BE2C (cell line): ENCODE measurements around the gene GPR4.
"Not testable (repeated sequence)": the region's sequence is repeated elsewhere in the genome, so short reads cannot be mapped to it uniquely, and the experiment has no call there.

Source experiments
- DNase-seq: peaks from one replicate; pipeline ENCODE4 v3.0.0-alpha.2; 2020
- H3K27me3 ChIP-seq: fragments of 250-450 bp; sonication (Bioruptor Pico); 2 replicates; pipeline ENCODE4 v1.5.1; 2020; ENCODE audit warnings: mild to moderate bottlenecking
- H3K36me3 ChIP-seq: fragments of 250-450 bp; sonication (Bioruptor Pico); 2 replicates; pipeline ENCODE4 v1.5.1; 2020; ENCODE audit warnings: mild to moderate bottlenecking
- H3K4me1 ChIP-seq: fragments of 250-450 bp; sonication (Bioruptor Pico); 2 replicates; pipeline ENCODE4 v1.5.1; 2020
- H3K4me3 ChIP-seq: 2 replicates; pipeline ENCODE4 v1.5.1; 2011; ENCODE audit warnings: low read depth, low read length
- H3K9me3 ChIP-seq: fragments of 250-450 bp; sonication (Bioruptor Pico); 2 replicates; pipeline ENCODE4 v1.5.1; 2020
- TF ChIP-seq, protein P1 (sequence below): IDR thresholded peaks from 2 replicates; pipeline ENCODE4 v1.5.1; 2012; ENCODE audit warnings: mild to moderate bottlenecking, low read depth, low read length

GPR4 gene

DNA sequence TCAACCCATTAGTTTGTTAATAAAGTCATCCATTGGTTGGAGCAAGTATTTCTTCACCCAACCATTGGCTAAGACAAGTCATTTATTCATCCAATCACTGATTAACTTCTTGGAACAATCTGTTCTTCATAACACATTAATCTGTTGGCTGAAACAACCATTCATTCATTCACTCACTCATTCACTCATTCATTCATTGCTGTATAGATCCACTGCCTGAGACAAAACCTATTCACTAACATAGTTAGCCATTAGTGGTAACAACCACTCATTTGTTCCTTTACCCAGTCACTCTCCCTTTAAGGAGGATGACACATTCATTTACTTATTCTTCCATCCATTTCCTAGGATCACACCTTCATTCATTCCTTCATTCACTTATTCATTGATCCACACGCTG, 22.0 kb upstream of the GPR4 start:
- Histone ChIP-seq H3K9me3 (no peaks in the 10 kb centered on the region), H3K27me3 (no peaks in the 10 kb centered on the region), H3K36me3 (no peaks in the 10 kb centered on the region), H3K4me1 (no peaks in the 10 kb centered on the region), H3K4me3 (no peak overlapping the region)
- TF ChIP-seq, protein P1, sequence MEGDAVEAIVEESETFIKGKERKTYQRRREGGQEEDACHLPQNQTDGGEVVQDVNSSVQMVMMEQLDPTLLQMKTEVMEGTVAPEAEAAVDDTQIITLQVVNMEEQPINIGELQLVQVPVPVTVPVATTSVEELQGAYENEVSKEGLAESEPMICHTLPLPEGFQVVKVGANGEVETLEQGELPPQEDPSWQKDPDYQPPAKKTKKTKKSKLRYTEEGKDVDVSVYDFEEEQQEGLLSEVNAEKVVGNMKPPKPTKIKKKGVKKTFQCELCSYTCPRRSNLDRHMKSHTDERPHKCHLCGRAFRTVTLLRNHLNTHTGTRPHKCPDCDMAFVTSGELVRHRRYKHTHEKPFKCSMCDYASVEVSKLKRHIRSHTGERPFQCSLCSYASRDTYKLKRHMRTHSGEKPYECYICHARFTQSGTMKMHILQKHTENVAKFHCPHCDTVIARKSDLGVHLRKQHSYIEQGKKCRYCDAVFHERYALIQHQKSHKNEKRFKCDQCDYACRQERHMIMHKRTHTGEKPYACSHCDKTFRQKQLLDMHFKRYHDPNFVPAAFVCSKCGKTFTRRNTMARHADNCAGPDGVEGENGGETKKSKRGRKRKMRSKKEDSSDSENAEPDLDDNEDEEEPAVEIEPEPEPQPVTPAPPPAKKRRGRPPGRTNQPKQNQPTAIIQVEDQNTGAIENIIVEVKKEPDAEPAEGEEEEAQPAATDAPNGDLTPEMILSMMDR, result no peak
- no peak for DNase-seq

DNA sequence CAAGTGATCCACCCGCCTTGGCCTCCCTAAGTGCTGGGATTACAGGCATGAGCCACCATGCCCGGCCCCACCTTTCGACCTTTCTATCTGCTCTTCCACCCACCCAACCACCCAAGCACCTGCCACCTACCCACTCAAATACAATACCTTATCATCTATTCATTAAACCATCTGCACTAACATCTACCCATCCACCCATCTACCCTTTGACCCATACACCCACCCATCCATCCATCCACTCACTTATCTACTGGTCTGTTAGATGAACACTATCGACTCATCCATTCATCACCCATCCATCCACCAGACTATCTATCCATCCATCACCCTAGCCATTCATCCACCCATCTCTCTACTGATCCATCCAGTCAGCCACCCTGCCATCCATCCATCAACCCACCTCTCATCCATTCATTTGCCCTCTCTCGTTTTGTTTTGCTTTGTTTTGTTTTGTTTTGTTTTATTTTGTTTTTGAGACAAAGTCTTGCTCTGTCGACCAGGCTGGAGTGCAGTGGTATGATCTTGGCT, 20.0 kb upstream of the GPR4 start:
- no peak overlapping the region for H3K4me3 ChIP-seq
- no peaks in the 10 kb centered on the region for H3K36me3 ChIP-seq
- TF ChIP-seq, protein P1, result no peak
- no peaks in the 10 kb centered on the region for H3K9me3 ChIP-seq
- no peaks in the 10 kb centered on the region for H3K4me1 ChIP-seq
- H3K27me3 ChIP-seq, result no peaks in the 10 kb centered on the region
- no peak for DNase-seq

- H3K36me3 ChIP-seq, result no peaks in the 10 kb centered on the region
- TF ChIP-seq, protein P1, result no peak
- DNase-seq, result no peak
Observed at GRCh38 chr19:45621389-45621788, 19.4 kb upstream of the GPR4 start.

GRCh38 chr19:45616704-45617017, 14.6 kb upstream of the GPR4 start:
- no peaks in the 10 kb centered on the region for H3K27me3 ChIP-seq
- no peaks in the 10 kb centered on the region for H3K36me3 ChIP-seq
- TF ChIP-seq, protein P1, result no peak
- H3K4me3 ChIP-seq, result no peak overlapping the region
- no peaks in the 10 kb centered on the region for H3K9me3 ChIP-seq
- no peak for DNase-seq
- H3K4me1 ChIP-seq, result peaks cover 7% of the 10 kb centered on the region

More at GRCh38 chr19:45621389-45621788, 19.4 kb upstream of the GPR4 start:
- Histone ChIP-seq H3K9me3 (no peaks in the 10 kb centered on the region), H3K27me3 (no peaks in the 10 kb centered on the region), H3K4me1 (peaks cover 1% of the 10 kb centered on the region), H3K4me3 (no peak overlapping the region)

GRCh38 chr19:45615795-45616703, 14.0 kb upstream of the GPR4 start:
- Histone ChIP-seq H3K4me3 (peak overlapping the region; percentile 31), H3K9me3 (no peaks in the 10 kb centered on the region), H3K36me3 (no peaks in the 10 kb centered on the region), H3K4me1 (peaks cover 7% of the 10 kb centered on the region), H3K27me3 (no peaks in the 10 kb centered on the region)
- TF ChIP-seq, protein P1, result no peak
- DNase-seq, result peak; percentile 99

DNA sequence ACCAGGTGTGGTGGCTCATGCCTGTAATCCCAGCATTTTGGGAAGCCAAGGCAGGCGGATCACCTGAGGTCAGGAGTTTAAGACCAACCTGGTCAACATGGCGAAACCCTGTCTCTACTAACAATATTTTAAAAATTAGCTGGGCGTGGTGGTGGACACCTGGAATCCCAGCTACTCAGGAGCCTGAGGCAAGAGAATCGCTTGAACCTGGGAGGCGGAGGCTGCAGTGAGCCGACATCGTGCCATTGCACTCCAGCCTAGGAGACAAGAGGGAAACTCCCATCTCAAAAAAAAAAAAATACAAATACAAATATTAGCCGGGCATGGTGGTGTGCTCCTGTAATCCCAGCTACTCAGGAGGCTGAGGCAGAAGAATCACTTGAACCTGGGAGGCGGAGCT, 13.0 kb upstream of the GPR4 start:
- not testable (repeated sequence) for H3K27me3 ChIP-seq, DNase-seq, H3K36me3 ChIP-seq, H3K4me1 ChIP-seq, H3K9me3 ChIP-seq, H3K4me3 ChIP-seq
